ENCODE data around the gene PCCB. TPM values are rescaled to one million over a fixed set of nuclear protein-coding genes. Genes with fewer than 3 reads are reported as not detected.

The PCCB gene
- total RNA-seq, 4 donors from 2014 or later: 30.7 to 43.5 (median 38.0) TPM

DNA sequence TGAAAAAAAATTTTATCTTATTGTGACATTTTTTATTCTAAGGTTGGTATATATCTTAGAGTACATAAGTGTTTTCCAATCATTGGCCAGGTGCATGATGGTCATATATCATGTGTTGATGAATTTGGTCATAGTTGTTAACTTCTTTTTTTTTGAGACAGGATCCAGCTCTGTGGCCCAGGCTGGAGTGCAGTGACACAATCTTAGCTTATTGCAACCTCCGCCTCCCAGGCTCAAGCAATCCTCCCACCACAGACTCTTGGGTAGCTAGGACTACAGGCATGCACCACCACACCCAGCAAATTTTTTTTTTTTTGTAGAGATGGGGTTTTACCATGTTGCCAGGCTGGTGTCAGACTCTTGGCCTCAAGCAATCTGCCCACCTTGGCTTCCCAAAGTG, 44.0 kb downstream of the PCCB start:
- TF ChIP-seq CTCF (IDR thresholded peaks at IDR 0.05) (no peak), POLR2A (IDR thresholded peaks at IDR 0.05) (no peak)
- no peak for DNase-seq
- H3K9me3 ChIP-seq: no peaks in the 10 kb centered on the region
- peaks cover 0 to 75% (median 0%) of the 10 kb centered on the region in 3 donors for H3K36me3 ChIP-seq
- intact Hi-C loops (cut with DNase I): no loop called here
- no peaks in the 10 kb centered on the region for H3K4me1 ChIP-seq
- H3K4me3 ChIP-seq: no peak overlapping the region
- 90 to 100% methylated on average over 1 of the region's 1 CpG for WGBS, 2 donors
- no peaks in the 10 kb centered on the region for H3K27me3 ChIP-seq
- H3K27ac ChIP-seq: no peak overlapping the region

DNA sequence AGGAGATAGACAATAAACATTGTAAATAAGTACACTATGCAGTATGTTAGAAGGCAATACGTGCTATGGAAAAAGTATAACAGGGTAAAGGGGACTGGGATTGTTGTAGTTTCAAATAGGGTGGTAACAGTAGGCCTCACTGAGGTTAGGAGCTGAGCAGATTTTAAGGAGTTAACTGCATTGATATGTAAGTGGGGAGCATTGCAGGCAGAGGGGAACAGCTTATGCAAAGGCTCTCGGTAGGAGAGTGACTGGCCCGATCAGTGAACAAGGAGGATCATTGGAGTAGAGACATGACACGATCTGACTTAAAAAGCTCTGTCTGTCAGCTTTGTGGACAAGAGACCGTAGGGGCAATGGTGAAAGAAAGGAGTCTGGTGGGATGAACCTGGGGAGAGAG, 46.8 kb downstream of the PCCB start:
- 72 to 92% methylated on average over 5 of the region's 5 CpGs for WGBS, 2 donors
- no peak for TF ChIP-seq CTCF (IDR thresholded peaks at IDR 0.05)
- no peak for TF ChIP-seq POLR2A (IDR thresholded peaks at IDR 0.05)
- intact Hi-C loops (cut with DNase I): no loop called here
- no peak for DNase-seq
- peaks cover 0 to 89% (median 6%) of the 10 kb centered on the region in 3 donors for H3K36me3 ChIP-seq
- H3K9me3 ChIP-seq: no peaks in the 10 kb centered on the region
- no peaks in the 10 kb centered on the region for H3K27me3 ChIP-seq
- H3K27ac ChIP-seq: no peak overlapping the region
- no peaks in the 10 kb centered on the region for H3K4me1 ChIP-seq
- H3K4me3 ChIP-seq: no peak overlapping the region

- H3K4me1 ChIP-seq: no peaks in the 10 kb centered on the region
- H3K36me3 ChIP-seq: peaks cover 0 to 88% (median 6%) of the 10 kb centered on the region in 3 donors
- H3K9me3 ChIP-seq: no peaks in the 10 kb centered on the region
- H3K4me3 ChIP-seq: no peak overlapping the region
- TF ChIP-seq POLR2A (IDR thresholded peaks at IDR 0.05): no peak
- TF ChIP-seq CTCF (IDR thresholded peaks at IDR 0.05): no peak
- no peak overlapping the region for H3K27ac ChIP-seq
- no peaks in the 10 kb centered on the region for H3K27me3 ChIP-seq
- 87 to 100% methylated on average over 7 to 8 of the region's 8 CpGs for WGBS, 2 donors
- intact Hi-C loops (cut with DNase I): no loop called here
- DNase-seq: no peak
Measured at GRCh38 chr3:136297826-136298225, 47.7 kb downstream of the PCCB start.

DNA sequence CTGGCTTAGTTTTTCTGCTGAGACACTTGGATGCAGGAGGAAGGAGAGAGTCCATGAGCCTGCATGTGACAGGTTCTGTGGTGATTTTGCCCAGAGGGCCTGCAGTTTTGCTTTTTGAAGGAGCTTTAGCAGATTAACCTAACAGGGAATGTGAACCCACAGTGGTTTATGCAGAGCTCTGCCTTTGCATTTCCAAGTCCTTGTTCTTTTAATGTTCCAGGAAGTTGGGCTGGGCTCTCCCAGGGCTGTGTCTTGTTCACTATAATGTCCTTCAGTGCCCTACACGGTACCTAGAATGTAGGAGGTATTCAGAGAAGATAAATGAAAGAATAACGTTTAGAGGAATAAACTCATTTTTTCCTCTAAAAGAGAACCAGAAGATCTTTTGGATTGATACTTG, 50.3 kb downstream of the PCCB start:
- no peak for TF ChIP-seq POLR2A (IDR thresholded peaks at IDR 0.05)
- no peak for TF ChIP-seq CTCF (IDR thresholded peaks at IDR 0.05)
- Histone ChIP-seq H3K36me3 (peaks cover 0 to 62% (median 6%) of the 10 kb centered on the region in 3 donors), H3K4me1 (no peaks in the 10 kb centered on the region), H3K9me3 (no peaks in the 10 kb centered on the region), H3K27ac (no peak overlapping the region), H3K4me3 (no peak overlapping the region), H3K27me3 (no peaks in the 10 kb centered on the region)
- DNase-seq: no peak
- 83 to 87% methylated on average over 2 of the region's 2 CpGs for WGBS, 2 donors
- intact Hi-C loops (cut with DNase I): no loop called here

GRCh38 chr3:136305879-136306278, 55.7 kb downstream of the PCCB start:
- WGBS, 2 donors: 84% methylated on average over 1 of the region's 1 CpG; no CpG with 5 or more reads in 1 of the 2 donors
- H3K4me3 ChIP-seq: no peak overlapping the region
- H3K4me1 ChIP-seq: no peaks in the 10 kb centered on the region
- H3K9me3 ChIP-seq: no peaks in the 10 kb centered on the region
- intact Hi-C loops (cut with DNase I): no loop called here
- no peak overlapping the region for H3K27ac ChIP-seq
- DNase-seq: no peak
- no peak for TF ChIP-seq POLR2A (IDR thresholded peaks at IDR 0.05)
- TF ChIP-seq CTCF (IDR thresholded peaks at IDR 0.05): peak in 2 of 6 experiments; percentile 13 to 30
- no peaks in the 10 kb centered on the region for H3K27me3 ChIP-seq
- peaks cover 0 to 26% (median 3%) of the 10 kb centered on the region in 3 donors for H3K36me3 ChIP-seq
